OCI-LY3 (cell line): ENCODE results near the gene TARS1.

ENCODE experiments used
- EZH2phosphoT487 ChIP-seq: fragments of 200-600 bp; shearing (Covaris generic); IDR thresholded peaks from 2 replicates; pipeline ENCODE4 v1.6.1; 2018; ENCODE audit warnings: antibody characterized with exemption, mixed run types, low read depth
- TF ChIP-seq, protein P1 (sequence below): fragments of 200-600, 300-600 bp; sonication (generic); IDR thresholded peaks from 2 replicates; pipeline ENCODE4 v1.5.1; 2014; ENCODE audit warnings: antibody characterized with exemption, low read length, low read depth

GRCh38 chr5:33470544-33470943 lies 29.8 kb downstream of the TARS1 start:
- TF ChIP-seq, protein P1, sequence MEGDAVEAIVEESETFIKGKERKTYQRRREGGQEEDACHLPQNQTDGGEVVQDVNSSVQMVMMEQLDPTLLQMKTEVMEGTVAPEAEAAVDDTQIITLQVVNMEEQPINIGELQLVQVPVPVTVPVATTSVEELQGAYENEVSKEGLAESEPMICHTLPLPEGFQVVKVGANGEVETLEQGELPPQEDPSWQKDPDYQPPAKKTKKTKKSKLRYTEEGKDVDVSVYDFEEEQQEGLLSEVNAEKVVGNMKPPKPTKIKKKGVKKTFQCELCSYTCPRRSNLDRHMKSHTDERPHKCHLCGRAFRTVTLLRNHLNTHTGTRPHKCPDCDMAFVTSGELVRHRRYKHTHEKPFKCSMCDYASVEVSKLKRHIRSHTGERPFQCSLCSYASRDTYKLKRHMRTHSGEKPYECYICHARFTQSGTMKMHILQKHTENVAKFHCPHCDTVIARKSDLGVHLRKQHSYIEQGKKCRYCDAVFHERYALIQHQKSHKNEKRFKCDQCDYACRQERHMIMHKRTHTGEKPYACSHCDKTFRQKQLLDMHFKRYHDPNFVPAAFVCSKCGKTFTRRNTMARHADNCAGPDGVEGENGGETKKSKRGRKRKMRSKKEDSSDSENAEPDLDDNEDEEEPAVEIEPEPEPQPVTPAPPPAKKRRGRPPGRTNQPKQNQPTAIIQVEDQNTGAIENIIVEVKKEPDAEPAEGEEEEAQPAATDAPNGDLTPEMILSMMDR = peak; percentile 45
- no peak for TF ChIP-seq EZH2phosphoT487
